HEK293 (cell line): ENCODE results near the gene MCU.

ENCODE experiments used
- CTCF ChIA-PET: fragments of 350-600 bp; formaldehyde crosslinking; extraction: SDS; loops from one replicate; lab custom pipeline; 2021; ENCODE audit warnings: antibody characterized with exemption; lab: Yijun Ruan, JAX
- POLR2A ChIA-PET: fragments of 300-600 bp; formaldehyde crosslinking; extraction: SDS; loops from one replicate; lab custom pipeline; 2020; ENCODE audit warnings: antibody characterized with exemption, inconsistent platforms; lab: Yijun Ruan, JAX
- H3K27ac ChIP-seq: fragments of 200-500 bp; sonication (Bioruptor generic); 2 replicates; pipeline ENCODE4 v1.5.1; 2014; ENCODE audit warnings: low read depth, low read length, control low read depth, inconsistent platforms; ENCODE audit errors: extremely low read depth
- H3K36me3 ChIP-seq, 2 experiments: fragments of 200-500 bp in 1 of 2; sonication (Bioruptor generic) in 1 of 2; 1 replicate in 1 of 2; 2 replicates in 1 of 2; pipeline ENCODE4 v1.5.1; 2014 to 2017; ENCODE audit warnings: inconsistent platforms in 2 of 2, low read length in 2 of 2; ENCODE audit not compliant: control insufficient read depth in 2 of 2, insufficient read depth in 1 of 2
- H3K4me1 ChIP-seq: fragments of 200-500 bp; sonication (Bioruptor generic); 2 replicates; pipeline ENCODE4 v1.5.1; 2014; ENCODE audit warnings: mild to moderate bottlenecking, low read length, inconsistent platforms; ENCODE audit not compliant: control insufficient read depth, insufficient read depth
- H3K4me3 ChIP-seq: 2 replicates; pipeline ENCODE4 v1.5.1; 2011; ENCODE audit warnings: low read depth, mild to moderate bottlenecking, control low read depth, low read length, moderate library complexity
- H3K9me3 ChIP-seq: fragments of 200-500 bp; sonication (Bioruptor generic); 2 replicates; pipeline ENCODE4 v1.5.1; 2014; ENCODE audit warnings: low read depth, low read length, inconsistent platforms; ENCODE audit not compliant: control insufficient read depth, insufficient read depth
- EGR2 ChIP-seq: fragments of 450-650 bp; formaldehyde crosslinking; IDR thresholded peaks from 2 replicates; pipeline ENCODE4 v1.5.1; 2016; ENCODE audit warnings: low read depth, missing biosample characterization, missing genetic modification characterization
- GLI2 ChIP-seq: fragments of 450-650 bp; formaldehyde crosslinking; IDR thresholded peaks from 2 replicates; pipeline ENCODE4; 2017; ENCODE audit warnings: missing biosample characterization, missing genetic modification characterization, low read depth, borderline replicate concordance
- HOXA7 ChIP-seq: sonication (generic); formaldehyde crosslinking; IDR thresholded peaks from 2 replicates; pipeline ENCODE4 v1.8.1; 2022; ENCODE audit warnings: missing genetic modification reagents, borderline replicate concordance
- KLF10 ChIP-seq: fragments of 450-650 bp; IDR thresholded peaks from 2 replicates; pipeline ENCODE4 v1.5.1; 2018; ENCODE audit warnings: missing biosample characterization, mild to moderate bottlenecking, missing genetic modification characterization
- MZF1 ChIP-seq: fragments of 450-650 bp; formaldehyde crosslinking; IDR thresholded peaks from 2 replicates; pipeline ENCODE4 v1.5.1; 2017; ENCODE audit warnings: missing biosample characterization, missing genetic modification characterization, borderline replicate concordance
- PBX3 ChIP-seq: sonication (generic); formaldehyde crosslinking; IDR thresholded peaks from 2 replicates; pipeline ENCODE4 v1.8.1; 2022; ENCODE audit warnings: mild to moderate bottlenecking, moderate library complexity, missing genetic modification reagents
- REPIN1 ChIP-seq: fragments of 450-650 bp; formaldehyde crosslinking; IDR thresholded peaks from 2 replicates; pipeline ENCODE4 v1.5.1; 2017; ENCODE audit warnings: missing biosample characterization, missing genetic modification characterization, low read depth
- SCRT2 ChIP-seq: fragments of 450-650 bp; formaldehyde crosslinking; IDR thresholded peaks from 2 replicates; pipeline ENCODE4 v1.5.1; 2016; ENCODE audit warnings: missing biosample characterization, missing genetic modification characterization
- SETDB1 ChIP-seq: IDR thresholded peaks from one replicate; pipeline ENCODE4 v1.6.1; 2017; ENCODE audit warnings: mild to moderate bottlenecking, low read length, moderate library complexity, mixed read lengths; ENCODE audit not compliant: insufficient read length
- SP3 ChIP-seq: fragments of 450-650 bp; formaldehyde crosslinking; IDR thresholded peaks from 2 replicates; pipeline ENCODE4 v1.5.1; 2016; ENCODE audit warnings: missing biosample characterization, missing genetic modification characterization
- YY2 ChIP-seq: fragments of 450-650 bp; formaldehyde crosslinking; IDR thresholded peaks from 2 replicates; pipeline ENCODE4 v1.5.1; 2016; ENCODE audit warnings: missing biosample characterization, missing genetic modification characterization
- ZBTB1 ChIP-seq: fragments of 450-650 bp; formaldehyde crosslinking; IDR thresholded peaks from 2 replicates; pipeline ENCODE4 v1.5.1; 2016; ENCODE audit warnings: missing biosample characterization, missing genetic modification characterization
- ZBTB17 ChIP-seq: fragments of 450-650 bp; formaldehyde crosslinking; IDR thresholded peaks from 2 replicates; pipeline ENCODE4 v1.5.1; 2016; ENCODE audit warnings: missing biosample characterization, missing genetic modification characterization
- ZBTB21 ChIP-seq: fragments of 450-650 bp; formaldehyde crosslinking; IDR thresholded peaks from 2 replicates; pipeline ENCODE4 v1.5.1; 2017; ENCODE audit warnings: missing biosample characterization, missing genetic modification characterization
- ZFP3 ChIP-seq: fragments of 450-650 bp; formaldehyde crosslinking; IDR thresholded peaks from 2 replicates; pipeline ENCODE4 v1.5.1; 2016; ENCODE audit warnings: low read depth, missing biosample characterization, missing genetic modification characterization
- ZNF146 ChIP-seq: fragments of 450-650 bp; formaldehyde crosslinking; IDR thresholded peaks from 2 replicates; pipeline ENCODE4 v1.5.1; 2016; ENCODE audit warnings: missing biosample characterization, missing genetic modification characterization
- ZNF184 ChIP-seq: fragments of 450-650 bp; IDR thresholded peaks from 2 replicates; pipeline ENCODE4 v1.5.1; 2018; ENCODE audit warnings: missing biosample characterization, mild to moderate bottlenecking, missing genetic modification characterization
- ZNF211 ChIP-seq: fragments of 450-650 bp; formaldehyde crosslinking; IDR thresholded peaks from 2 replicates; pipeline ENCODE4 v1.5.1; 2016; ENCODE audit warnings: low read depth, missing biosample characterization, missing genetic modification characterization
- ZNF223 ChIP-seq: fragments of 450-650 bp; formaldehyde crosslinking; IDR thresholded peaks from 2 replicates; pipeline ENCODE4 v1.5.1; 2016; ENCODE audit warnings: missing biosample characterization, missing genetic modification characterization
- ZNF239 ChIP-seq: fragments of 450-650 bp; formaldehyde crosslinking; IDR thresholded peaks from 2 replicates; pipeline ENCODE4 v1.5.1; 2016; ENCODE audit warnings: missing biosample characterization, missing genetic modification characterization
- ZNF324 ChIP-seq: fragments of 450-650 bp; formaldehyde crosslinking; IDR thresholded peaks from 2 replicates; pipeline ENCODE4 v1.5.1; 2016; ENCODE audit warnings: missing biosample characterization, missing genetic modification characterization
- ZNF350 ChIP-seq: fragments of 450-650 bp; formaldehyde crosslinking; IDR thresholded peaks from 2 replicates; pipeline ENCODE4 v1.5.0; 2017; ENCODE audit warnings: missing biosample characterization, mild to moderate bottlenecking, missing genetic modification characterization
- ZNF37A ChIP-seq: fragments of 450-650 bp; IDR thresholded peaks from 2 replicates; pipeline ENCODE4 v1.5.1; 2018; ENCODE audit warnings: missing biosample characterization, missing genetic modification characterization
- ZNF423 ChIP-seq: fragments of 450-650 bp; formaldehyde crosslinking; IDR thresholded peaks from 2 replicates; pipeline ENCODE4 v1.5.1; 2016; ENCODE audit warnings: missing biosample characterization, missing genetic modification characterization
- ZNF426 ChIP-seq: fragments of 450-650 bp; formaldehyde crosslinking; IDR thresholded peaks from 2 replicates; pipeline ENCODE4 v1.5.1; 2017; ENCODE audit warnings: missing biosample characterization, missing genetic modification characterization, mild to moderate bottlenecking, inconsistent platforms, moderate library complexity
- ZNF488 ChIP-seq: fragments of 450-650 bp; formaldehyde crosslinking; IDR thresholded peaks from 2 replicates; pipeline ENCODE4 v1.5.1; 2016; ENCODE audit warnings: missing biosample characterization, missing genetic modification characterization
- ZNF558 ChIP-seq: fragments of 450-650 bp; formaldehyde crosslinking; IDR thresholded peaks from 2 replicates; pipeline ENCODE4 v1.5.1; 2016; ENCODE audit warnings: missing biosample characterization, missing genetic modification characterization
- ZNF747 ChIP-seq: fragments of 450-650 bp; formaldehyde crosslinking; IDR thresholded peaks from 2 replicates; pipeline ENCODE4 v1.5.1; 2016; ENCODE audit warnings: missing biosample characterization, missing genetic modification characterization
- ZNF76 ChIP-seq: fragments of 450-650 bp; formaldehyde crosslinking; IDR thresholded peaks from 2 replicates; pipeline ENCODE4; 2016; ENCODE audit warnings: low read depth, missing biosample characterization, missing genetic modification characterization, borderline replicate concordance
- TF ChIP-seq, protein P1 (sequence below): fragments of 450-650 bp; formaldehyde crosslinking; IDR thresholded peaks from 2 replicates; pipeline ENCODE4 v1.5.1; 2016; ENCODE audit warnings: missing biosample characterization, missing genetic modification characterization

Gene MCU

GRCh38 chr10:72649291-72649690 is 42.7 kb upstream of the MCU start:
- POLR2A ChIA-PET, result no interaction called here
- TF ChIP-seq ZNF558 (tag by site-specific recombination), result no peak
- TF ChIP-seq ZNF423, result no peak
- TF ChIP-seq ZNF350 (tag by site-specific recombination), result no peak
- TF ChIP-seq KLF10 (tag by site-specific recombination), result no peak
- no peak for TF ChIP-seq PBX3
- no peak for TF ChIP-seq ZNF426 (tag by site-specific recombination)
- TF ChIP-seq HOXA7 (CRISPR knock-in tag), result no peak
- no peak for TF ChIP-seq MZF1 (tag by site-specific recombination)
- TF ChIP-seq REPIN1 (tag by site-specific recombination), result no peak
- TF ChIP-seq, all 188 proteins: peak for 0
- CTCF ChIA-PET, result no interaction called here
- Histone ChIP-seq H3K27ac (no peak overlapping the region), H3K36me3 (no peaks in the 10 kb centered on the region), H3K4me1 (no peaks in the 10 kb centered on the region), H3K4me3 (no peak overlapping the region), H3K9me3 (no peaks in the 10 kb centered on the region)

DNA sequence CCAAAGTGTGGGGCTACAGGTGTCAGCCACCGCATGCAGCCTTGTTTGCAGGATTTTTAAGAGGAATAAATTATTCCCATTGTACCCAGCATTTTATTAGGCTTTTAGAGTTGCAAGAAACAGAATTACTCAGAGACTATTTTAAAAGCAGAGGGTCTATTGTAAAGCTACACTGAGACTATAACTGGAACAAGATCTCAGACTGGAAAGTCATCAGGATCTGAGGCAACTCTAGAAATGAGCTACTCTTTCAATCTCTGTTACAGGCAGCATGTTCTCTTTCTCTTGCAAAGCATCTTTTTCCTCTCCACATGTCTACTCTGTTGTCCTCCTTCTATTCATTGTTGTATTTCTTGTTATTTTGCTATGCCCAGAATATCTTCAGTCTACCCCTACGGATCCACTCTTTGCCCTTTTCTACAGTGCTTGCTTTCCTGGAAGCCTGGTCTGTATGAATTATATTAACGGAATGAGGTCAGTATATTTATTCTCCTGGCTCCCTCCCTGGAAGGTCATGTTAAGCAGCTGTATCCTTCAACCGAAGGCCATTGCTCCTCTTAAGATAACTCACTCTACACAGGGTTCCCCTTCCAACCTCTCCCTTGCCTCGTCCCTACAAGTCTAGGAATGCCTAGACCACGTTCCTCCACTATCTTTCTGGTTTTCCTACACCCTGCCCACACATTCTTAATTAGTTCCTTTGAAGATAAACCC is 38.4 kb upstream of the MCU start:
- Histone ChIP-seq H3K4me3 (no peak overlapping the region), H3K36me3 (no peaks in the 10 kb centered on the region), H3K4me1 (no peaks in the 10 kb centered on the region), H3K27ac (no peak overlapping the region), H3K9me3 (no peaks in the 10 kb centered on the region)
- ChIA-PET POLR2A (no interaction called here), CTCF (no interaction called here)
- no peak for TF ChIP-seq ZNF146 (tag by site-specific recombination)
- TF ChIP-seq ZNF747 (tag by site-specific recombination), result no peak

DNA sequence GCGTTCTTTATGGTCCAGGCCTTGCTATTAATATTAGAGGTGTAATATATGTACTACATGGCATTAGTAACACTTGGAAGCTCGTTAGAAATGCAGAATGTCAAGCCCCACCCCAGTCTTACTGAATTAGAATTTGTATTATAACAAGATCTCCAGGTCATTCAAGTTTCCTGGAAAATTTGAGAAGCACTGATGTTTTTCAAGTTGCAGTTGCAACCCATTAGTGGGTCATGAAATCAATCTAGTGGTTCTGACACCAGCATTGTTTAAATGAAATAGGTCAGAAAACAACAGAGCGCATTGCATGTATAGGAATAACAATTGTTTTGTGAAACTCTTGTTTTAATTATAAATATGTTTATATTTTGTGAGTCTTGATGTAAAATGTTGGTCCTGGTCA is 37.2 kb upstream of the MCU start:
- no peak overlapping the region for H3K27ac ChIP-seq
- POLR2A ChIA-PET, result no interaction called here
- TF ChIP-seq ZNF239 (tag by site-specific recombination) (no peak), ZBTB1 (tag by site-specific recombination) (no peak), ZNF223 (tag by site-specific recombination) (no peak), ZNF488 (tag by site-specific recombination) (no peak), ZNF37A (tag by site-specific recombination) (no peak), SCRT2 (tag by site-specific recombination) (no peak), GLI2 (tag by site-specific recombination) (no peak), SP3 (tag by site-specific recombination) (no peak), ZNF211 (no peak), ZFP3 (no peak), ZNF76 (tag by site-specific recombination) (no peak), EGR2 (tag by site-specific recombination) (no peak), ZNF184 (no peak), SETDB1 (no peak), ZBTB21 (tag by site-specific recombination) (no peak), YY2 (tag by site-specific recombination) (no peak), ZBTB17 (tag by site-specific recombination) (no peak), ZNF324 (tag by site-specific recombination) (no peak)
- TF ChIP-seq, protein P1, sequence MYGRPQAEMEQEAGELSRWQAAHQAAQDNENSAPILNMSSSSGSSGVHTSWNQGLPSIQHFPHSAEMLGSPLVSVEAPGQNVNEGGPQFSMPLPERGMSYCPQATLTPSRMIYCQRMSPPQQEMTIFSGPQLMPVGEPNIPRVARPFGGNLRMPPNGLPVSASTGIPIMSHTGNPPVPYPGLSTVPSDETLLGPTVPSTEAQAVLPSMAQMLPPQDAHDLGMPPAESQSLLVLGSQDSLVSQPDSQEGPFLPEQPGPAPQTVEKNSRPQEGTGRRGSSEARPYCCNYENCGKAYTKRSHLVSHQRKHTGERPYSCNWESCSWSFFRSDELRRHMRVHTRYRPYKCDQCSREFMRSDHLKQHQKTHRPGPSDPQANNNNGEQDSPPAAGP (tag by site-specific recombination), result no peak
- TF ChIP-seq, all 188 proteins: peak for 0
- CTCF ChIA-PET, result no interaction called here
- no peak overlapping the region for H3K4me3 ChIP-seq
- no peaks in the 10 kb centered on the region for H3K4me1 ChIP-seq
- no peaks in the 10 kb centered on the region for H3K9me3 ChIP-seq
- no peaks in the 10 kb centered on the region for H3K36me3 ChIP-seq
